PC-9 (cell line): ENCODE data around the gene DNAJC16. TPM values are rescaled to one million over a fixed set of nuclear protein-coding genes. Genes with fewer than 3 reads are reported as not detected.

ENCODE experiments used
- BruUV-seq: library from RNA; stranded (reverse); fragments of 400-500 nt; replicated peaks from 2 replicates; lab custom pipeline; 2021; lab: Mats Ljungman, UMichigan
- CTCF ChIA-PET: fragments of 300-600 bp; sonication (Branson Sonifier 250); formaldehyde crosslinking; loops from one replicate; lab custom pipeline; 2022; ENCODE audit warnings: antibody characterized with exemption; lab: Charles Lee
- POLR2A ChIA-PET: fragments of 300-600 bp; sonication (Branson Sonifier 250); formaldehyde crosslinking; loops from one replicate; lab custom pipeline; 2022; ENCODE audit warnings: antibody characterized with exemption; ENCODE audit not compliant: unreplicated experiment; lab: Charles Lee
- DNase-seq, 2 experiments: peaks; one replicate each; pipeline versions ENCODE4 v3.0.0 to v3.0.0-alpha.2; 2015 to 2022; ENCODE audit warnings: mixed read lengths in 1 of 2
- H2AFZ ChIP-seq: fragments of 200-600 bp; sonication (generic); 2 replicates; pipeline ENCODE4 v1.8.1; 2017; ENCODE audit warnings: antibody characterized with exemption
- H3F3A ChIP-seq: fragments of 200-600 bp; sonication (generic); 2 replicates; pipeline ENCODE4 v1.8.1; 2017; ENCODE audit warnings: antibody characterized with exemption, mild to moderate bottlenecking, low read depth; ENCODE audit not compliant: insufficient read depth
- H3K27ac ChIP-seq: fragments of 200-600 bp; sonication (generic); 2 replicates; pipeline ENCODE4 v1.6.1; 2016; ENCODE audit warnings: mixed run types
- H3K27me3 ChIP-seq: fragments of 200-600 bp; sonication (generic); 2 replicates; pipeline ENCODE4 v1.6.1; 2016; ENCODE audit warnings: low read depth, mixed run types; ENCODE audit not compliant: insufficient read depth
- H3K36me3 ChIP-seq: fragments of 200-600 bp; sonication (generic); 2 replicates; pipeline ENCODE4 v1.6.1; 2016; ENCODE audit warnings: low read depth, mixed run types
- H3K4me1 ChIP-seq: fragments of 200-600 bp; sonication (generic); replicated peaks from 2 replicates; pipeline ENCODE4 v1.6.1; 2016; ENCODE audit warnings: mixed run types; ENCODE audit not compliant: insufficient read depth
- H3K4me2 ChIP-seq: fragments of 200-600 bp; sonication (generic); 2 replicates; pipeline ENCODE4 v1.6.1; 2017; ENCODE audit warnings: mixed run types
- H3K4me3 ChIP-seq: fragments of 200-600 bp; sonication (generic); 2 replicates; pipeline ENCODE4 v1.6.1; 2016; ENCODE audit warnings: mixed run types
- H3K79me2 ChIP-seq: fragments of 200-600 bp; sonication (generic); 2 replicates; pipeline ENCODE4 v1.6.1; 2017; ENCODE audit warnings: low read depth, mixed run types
- H3K9me2 ChIP-seq: fragments of 200-600 bp; sonication (generic); 2 replicates; pipeline ENCODE4 v1.8.1; 2017; ENCODE audit warnings: mild to moderate bottlenecking; ENCODE audit not compliant: insufficient read depth
- H3K9me3 ChIP-seq: fragments of 200-600 bp; sonication (generic); 2 replicates; pipeline ENCODE4 v1.8.1; 2016; ENCODE audit warnings: low read depth; ENCODE audit not compliant: insufficient read depth
- H4K20me1 ChIP-seq: fragments of 200-600 bp; sonication (generic); 2 replicates; pipeline ENCODE4 v1.8.1; 2017; ENCODE audit not compliant: insufficient read depth
- EZH2 ChIP-seq: fragments of 200-600 bp; sonication (generic); IDR thresholded peaks from 2 replicates; pipeline ENCODE4 v1.8.0; 2017; ENCODE audit warnings: antibody characterized with exemption, low read depth
- intact Hi-C: fragments of 100-400 bp; cut with micrococcal nuclease; formaldehyde crosslinking; loops from one replicate; pipeline ENCODE4 v1.10.0; 2022; ENCODE audit not compliant: unreplicated experiment
- total RNA-seq: library from RNA; stranded (reverse); gene quantifications from 2 replicates; pipeline ENCODE4 v1.2.3, GENCODE V29; 2021
- TF ChIP-seq, protein P1 (sequence below): fragments of 200-600 bp; sonication (generic); conservative IDR thresholded peaks from 2 replicates; pipeline ENCODE4 v1.6.1; 2017; ENCODE audit warnings: mixed run types, antibody characterized with exemption, mild to moderate bottlenecking, moderate library complexity

Gene DNAJC16
- total RNA-seq, 1 experiment from 2014 or later = 18.8 TPM

DNA sequence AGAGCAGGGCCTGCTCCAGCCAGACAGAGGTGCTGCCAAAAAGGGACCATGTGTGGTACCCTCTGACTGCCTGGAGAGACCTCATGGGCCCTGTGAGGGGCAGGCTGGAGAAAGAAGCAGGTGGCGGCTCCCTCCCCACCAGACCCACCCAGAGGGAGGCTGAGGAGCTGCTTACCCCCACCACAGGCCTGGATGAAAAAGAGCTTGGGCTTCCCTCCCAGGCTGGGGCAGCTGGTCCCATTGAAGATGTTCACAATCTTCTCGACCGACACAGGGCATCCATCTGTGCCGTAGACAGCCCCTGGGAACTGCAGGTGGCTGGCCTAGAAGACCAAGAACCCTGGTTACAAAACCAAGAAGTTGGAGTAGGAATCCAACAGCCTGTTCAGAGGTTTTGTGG, 22.2 kb upstream of the DNAJC16 start:
- Histone ChIP-seq H3K79me2 (no peaks in the 10 kb centered on the region), H3F3A (no peaks in the 10 kb centered on the region), H4K20me1 (no peaks in the 10 kb centered on the region), H3K36me3 (no peaks in the 10 kb centered on the region), H3K9me3 (no peaks in the 10 kb centered on the region), H3K4me1 (no peaks in the 10 kb centered on the region), H3K27me3 (no peaks in the 10 kb centered on the region), H2AFZ (no peak overlapping the region), H3K4me3 (no peak overlapping the region), H3K9me2 (no peaks in the 10 kb centered on the region), H3K4me2 (no peak overlapping the region), H3K27ac (no peak overlapping the region)
- CTCF ChIA-PET = no interaction called here
- intact Hi-C loops = loop anchor here (10.0 kb wide), 1 partner anchor 70 kb away; the partner anchor contains the start of gene CTRC
- POLR2A ChIA-PET = no interaction called here
- BruUV-seq = no TSS peak
- no peak for DNase-seq
- TF ChIP-seq, protein P1, sequence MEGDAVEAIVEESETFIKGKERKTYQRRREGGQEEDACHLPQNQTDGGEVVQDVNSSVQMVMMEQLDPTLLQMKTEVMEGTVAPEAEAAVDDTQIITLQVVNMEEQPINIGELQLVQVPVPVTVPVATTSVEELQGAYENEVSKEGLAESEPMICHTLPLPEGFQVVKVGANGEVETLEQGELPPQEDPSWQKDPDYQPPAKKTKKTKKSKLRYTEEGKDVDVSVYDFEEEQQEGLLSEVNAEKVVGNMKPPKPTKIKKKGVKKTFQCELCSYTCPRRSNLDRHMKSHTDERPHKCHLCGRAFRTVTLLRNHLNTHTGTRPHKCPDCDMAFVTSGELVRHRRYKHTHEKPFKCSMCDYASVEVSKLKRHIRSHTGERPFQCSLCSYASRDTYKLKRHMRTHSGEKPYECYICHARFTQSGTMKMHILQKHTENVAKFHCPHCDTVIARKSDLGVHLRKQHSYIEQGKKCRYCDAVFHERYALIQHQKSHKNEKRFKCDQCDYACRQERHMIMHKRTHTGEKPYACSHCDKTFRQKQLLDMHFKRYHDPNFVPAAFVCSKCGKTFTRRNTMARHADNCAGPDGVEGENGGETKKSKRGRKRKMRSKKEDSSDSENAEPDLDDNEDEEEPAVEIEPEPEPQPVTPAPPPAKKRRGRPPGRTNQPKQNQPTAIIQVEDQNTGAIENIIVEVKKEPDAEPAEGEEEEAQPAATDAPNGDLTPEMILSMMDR = no peak
- no peak for TF ChIP-seq EZH2

- DNase-seq = no peak
- Histone ChIP-seq H3K4me2 (no peak overlapping the region), H3K27ac (no peak overlapping the region), H3K36me3 (no peaks in the 10 kb centered on the region), H3K27me3 (no peaks in the 10 kb centered on the region), H4K20me1 (no peaks in the 10 kb centered on the region), H3K79me2 (no peaks in the 10 kb centered on the region), H2AFZ (no peak overlapping the region), H3F3A (no peaks in the 10 kb centered on the region), H3K4me1 (no peaks in the 10 kb centered on the region), H3K9me3 (no peaks in the 10 kb centered on the region), H3K4me3 (no peak overlapping the region), H3K9me2 (no peaks in the 10 kb centered on the region)
- ChIA-PET CTCF (no interaction called here), POLR2A (no interaction called here)
- BruUV-seq = no TSS peak
- intact Hi-C loops = loop anchor here (10.0 kb wide), 1 partner anchor 72 kb away; the partner anchor contains the start of gene CTRC
- TF ChIP-seq EZH2 = no peak
- TF ChIP-seq, protein P1 = no peak
Measured at GRCh38 chr1:15506831-15507230, 19.8 kb upstream of the DNAJC16 start.

DNA sequence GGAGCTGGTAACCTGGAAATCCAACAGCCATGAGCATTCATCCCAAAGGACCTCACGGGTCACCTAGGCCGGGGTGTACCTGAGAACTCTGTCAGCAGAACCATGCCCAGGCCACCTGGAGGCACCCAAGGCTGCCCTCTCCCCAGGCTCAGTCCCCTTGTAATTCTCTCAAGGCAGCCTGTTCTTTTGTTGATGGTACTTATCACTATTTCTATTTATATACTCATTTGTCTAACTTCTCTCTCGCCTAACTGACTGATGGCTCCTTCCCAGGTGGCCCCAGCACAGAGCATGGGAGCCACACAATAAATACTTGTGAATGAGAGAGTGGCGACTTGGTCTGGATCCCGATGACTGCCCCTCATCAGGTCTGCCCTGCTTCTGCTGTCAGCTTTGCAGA, 19.4 kb upstream of the DNAJC16 start:
- intact Hi-C loops = loop anchor here (10.0 kb wide), 1 partner anchor 72 kb away; the partner anchor contains the start of gene CTRC
- no peak for DNase-seq
- no peaks in the 10 kb centered on the region for H3F3A ChIP-seq
- no peaks in the 10 kb centered on the region for H3K79me2 ChIP-seq
- ChIA-PET CTCF (no interaction called here), POLR2A (no interaction called here)
- TF ChIP-seq, protein P1 = no peak
- no peak for TF ChIP-seq EZH2
- no peaks in the 10 kb centered on the region for H3K9me3 ChIP-seq
- H4K20me1 ChIP-seq = no peaks in the 10 kb centered on the region
- no peak overlapping the region for H3K27ac ChIP-seq
- no peak overlapping the region for H2AFZ ChIP-seq
- H3K9me2 ChIP-seq = no peaks in the 10 kb centered on the region
- H3K4me2 ChIP-seq = no peak overlapping the region
- no peaks in the 10 kb centered on the region for H3K27me3 ChIP-seq
- H3K4me1 ChIP-seq = no peaks in the 10 kb centered on the region
- H3K4me3 ChIP-seq = no peak overlapping the region
- H3K36me3 ChIP-seq = no peaks in the 10 kb centered on the region
- BruUV-seq = no TSS peak
